ENCODE results near the gene SMIM22. TPM values are rescaled to one million over a fixed set of nuclear protein-coding genes. Genes with fewer than 3 reads are reported as not detected.

Gene SMIM22
- total RNA-seq, 1 donor from 2014 or later = 27.7 TPM

GRCh38 chr16:4802659-4803287 lies 7.6 kb downstream of the SMIM22 start:
- ATAC-seq = peak; percentile 95 to 96
- Histone ChIP-seq H3K4me3 (peak overlapping the region; percentile 89), H3K9me3 (no peaks in the 10 kb centered on the region), H3K27me3 (ENCODE audit: low read depth) (no peaks in the 10 kb centered on the region), H3K36me3 (peaks cover 41% of the 10 kb centered on the region), H3K27ac (peak overlapping the region; percentile 85), H3K4me1 (peaks cover 31% of the 10 kb centered on the region)
- TF ChIP-seq CTCF (IDR thresholded peaks at IDR 0.05) = peak; percentile 32
- intact Hi-C loops (cut with DNase I) = no loop called here
- peak; percentile 94 for DNase-seq

GRCh38 chr16:4803401-4803844 lies 8.3 kb downstream of the SMIM22 start:
- Histone ChIP-seq H3K27me3 (ENCODE audit: low read depth) (no peaks in the 10 kb centered on the region), H3K36me3 (peaks cover 43% of the 10 kb centered on the region), H3K9me3 (no peaks in the 10 kb centered on the region), H3K4me1 (peaks cover 31% of the 10 kb centered on the region), H3K4me3 (peak overlapping the region; percentile 89), H3K27ac (peak overlapping the region; percentile 85)
- TF ChIP-seq CTCF (IDR thresholded peaks at IDR 0.05) = no peak
- ATAC-seq (no peak), DNase-seq (no peak)
- intact Hi-C loops (cut with DNase I) = no loop called here

GRCh38 chr16:4803898-4804762 lies 9.0 kb downstream of the SMIM22 start:
- H3K36me3 ChIP-seq = peaks cover 47% of the 10 kb centered on the region
- H3K4me3 ChIP-seq = no peak overlapping the region
- no peak overlapping the region for H3K27ac ChIP-seq
- DNase-seq = no peak
- intact Hi-C loops (cut with DNase I) = no loop called here
- H3K9me3 ChIP-seq = no peaks in the 10 kb centered on the region
- ATAC-seq = no peak
- H3K27me3 ChIP-seq (ENCODE audit: low read depth) = no peaks in the 10 kb centered on the region
- no peak for TF ChIP-seq CTCF (IDR thresholded peaks at IDR 0.05)
- H3K4me1 ChIP-seq = peaks cover 31% of the 10 kb centered on the region

- H3K27ac ChIP-seq = no peak overlapping the region
- no peaks in the 10 kb centered on the region for H3K27me3 ChIP-seq (ENCODE audit: low read depth)
- ATAC-seq (no peak), DNase-seq (no peak)
- H3K4me3 ChIP-seq = no peak overlapping the region
- H3K36me3 ChIP-seq = peaks cover 58% of the 10 kb centered on the region
- intact Hi-C loops (cut with DNase I) = no loop called here
- no peak for TF ChIP-seq CTCF (IDR thresholded peaks at IDR 0.05)
- no peaks in the 10 kb centered on the region for H3K9me3 ChIP-seq
- H3K4me1 ChIP-seq = peaks cover 27% of the 10 kb centered on the region
Observed at GRCh38 chr16:4805231-4805630, 10.1 kb downstream of the SMIM22 start.

- intact Hi-C loops (cut with DNase I) = no loop called here
- H3K4me1 ChIP-seq = peaks cover 17% of the 10 kb centered on the region
- no peak for TF ChIP-seq CTCF (IDR thresholded peaks at IDR 0.05)
- no peak overlapping the region for H3K4me3 ChIP-seq
- peaks cover 69% of the 10 kb centered on the region for H3K36me3 ChIP-seq
- H3K9me3 ChIP-seq = no peaks in the 10 kb centered on the region
- no peak overlapping the region for H3K27ac ChIP-seq
- ATAC-seq = no peak
- no peaks in the 10 kb centered on the region for H3K27me3 ChIP-seq (ENCODE audit: low read depth)
- DNase-seq = no peak
Observed at GRCh38 chr16:4806280-4806679, 11.1 kb downstream of the SMIM22 start.

All from lower lobe of right lung (tissue), 2 donors.